Kidney (tissue), 14 donors: ENCODE data around the gene LIPA. TPM values are rescaled to one million over a fixed set of nuclear protein-coding genes. Genes with fewer than 3 reads are reported as not detected.

Experiments
- DNase-seq, 5 donors: peaks; one replicate each; pipeline ENCODE4 v3.0.0-alpha.2; 2013 to 2020
- FAIRE-seq: peaks from 2 replicates; lab custom pipeline; 2012; peaks lifted over from hg19 to GRCh38; lab: Jason Lieb, UNC
- H3K27ac ChIP-seq, 2 donors: one replicate each; pipeline ENCODE4 v1.7.0; 2013; ENCODE audit warnings: low read depth in 2 of 2, low read length in 2 of 2, inconsistent platforms in 1 of 2
- H3K27me3 ChIP-seq: one replicate; pipeline ENCODE4 v1.7.1; 2013; ENCODE audit warnings: low read length, inconsistent platforms; ENCODE audit not compliant: control insufficient read depth, insufficient read depth
- H3K36me3 ChIP-seq, 3 donors: one replicate each; pipeline versions ENCODE4 v1.7.0 to v1.7.1; 2013; ENCODE audit warnings: low read length in 3 of 3, control low read depth in 1 of 3, inconsistent platforms in 1 of 3; ENCODE audit not compliant: insufficient read depth in 3 of 3, control insufficient read depth in 2 of 3
- H3K4me1 ChIP-seq, 3 donors: one replicate each; pipeline versions ENCODE4 v1.7.0 to v1.7.1; 2013; ENCODE audit warnings: low read length in 3 of 3, inconsistent platforms in 1 of 3, low read depth in 1 of 3; ENCODE audit not compliant: control insufficient read depth in 2 of 3, insufficient read depth in 2 of 3
- H3K4me3 ChIP-seq, 3 donors: one replicate each; pipeline versions ENCODE4 v1.7.0 to v1.8.1; 2013; ENCODE audit warnings: low read length in 3 of 3, control low read depth in 1 of 3, inconsistent platforms in 1 of 3
- H3K9ac ChIP-seq, 3 donors: one replicate each; pipeline versions ENCODE4 v1.7.0 to v1.7.1; 2013; ENCODE audit warnings: low read length in 3 of 3, control low read depth in 1 of 3, inconsistent platforms in 1 of 3
- H3K9me3 ChIP-seq, 3 donors: one replicate each; pipeline versions ENCODE4 v1.7.0 to v1.7.1; 2013; ENCODE audit warnings: low read length in 3 of 3, control low read depth in 1 of 3, inconsistent platforms in 1 of 3; ENCODE audit not compliant: control insufficient read depth in 2 of 3, insufficient read depth in 1 of 3
- CTCF ChIP-seq: IDR thresholded peaks from 3 replicates; pipeline ENCODE4 v1.5.1; 2012; ENCODE audit warnings: mild to moderate bottlenecking, moderate library complexity, borderline replicate concordance; ENCODE audit not compliant: insufficient read depth; ENCODE audit errors: extremely low read depth
- intact Hi-C: fragments of 100-400 bp; cut with DNase I; formaldehyde crosslinking; loops from one replicate; pipeline ENCODE4 v1.11.1; 2022
- polyA plus RNA-seq: library from polyadenylated mRNA; stranded (reverse); fragments of 350-450 nt; fragmentation: Illumina TruSeq; extraction: RNeasy Lipid Tissue Mini Kit (QIAGEN cat#74804); gene quantifications from one replicate; pipeline ENCODE4 v1.2.3, GENCODE V29; 2014; ENCODE audit warnings: low read depth, low replicate concordance; ENCODE audit not compliant: insufficient read depth
- total RNA-seq: library from RNA; stranded (reverse); fragmentation: NEBNext Ultra II Directional; extraction: Animal tissue kit (Norgen Biotek cat#: 25700); gene quantifications from one replicate; pipeline ENCODE4 v1.2.1, GENCODE V29; 2021
- donor health status: control.
- donor health status: control.
- donor health status: control.
- donor health status: control.
- donor health status: control.
- donor health status: DM: yes; HTN: yes; CAD: no.
- donor health status: Normal renal cell carcinoma (clear cell type).

The LIPA gene
- total and polyA plus RNA-seq, 2 donors from 2014 or later: 43.8 to 84.5 TPM

GRCh38 chr10:89182894-89183293 is 68.7 kb downstream of the LIPA start:
- Histone ChIP-seq H3K4me1 (no peaks in the 10 kb centered on the region), H3K27me3 (no peaks in the 10 kb centered on the region), H3K4me3 (no peak overlapping the region), H3K9me3 (peaks cover 0 to 3% (median 0%) of the 10 kb centered on the region in 3 donors), H3K36me3 (no peaks in the 10 kb centered on the region), H3K27ac (no peak overlapping the region), H3K9ac (no peak overlapping the region)
- no peak for DNase-seq
- FAIRE-seq: no peak
- intact Hi-C loops: no loop called here
- no peak for TF ChIP-seq CTCF

- no peaks in the 10 kb centered on the region for H3K4me1 ChIP-seq
- no peak overlapping the region for H3K4me3 ChIP-seq
- FAIRE-seq (no peak), DNase-seq (no peak)
- intact Hi-C loops: no loop called here
- H3K36me3 ChIP-seq: no peaks in the 10 kb centered on the region
- peaks cover 0 to 3% (median 0%) of the 10 kb centered on the region in 3 donors for H3K9me3 ChIP-seq
- H3K27me3 ChIP-seq: no peaks in the 10 kb centered on the region
- H3K9ac ChIP-seq: no peak overlapping the region
- TF ChIP-seq CTCF: no peak
- no peak overlapping the region for H3K27ac ChIP-seq
These were observed 75.8 kb downstream of the LIPA start for GRCh38 chr10:89175816-89176215.

GRCh38 chr10:89173075-89173474 is 78.5 kb downstream of the LIPA start:
- H3K27me3 ChIP-seq: no peaks in the 10 kb centered on the region
- intact Hi-C loops: no loop called here
- H3K4me3 ChIP-seq: no peak overlapping the region
- no peaks in the 10 kb centered on the region for H3K9me3 ChIP-seq
- TF ChIP-seq CTCF: no peak
- H3K36me3 ChIP-seq: no peaks in the 10 kb centered on the region
- no peak overlapping the region for H3K27ac ChIP-seq
- no peaks in the 10 kb centered on the region for H3K4me1 ChIP-seq
- FAIRE-seq (no peak), DNase-seq (no peak)
- H3K9ac ChIP-seq: no peak overlapping the region

- Histone ChIP-seq H3K36me3 (no peaks in the 10 kb centered on the region), H3K9ac (no peak overlapping the region), H3K27ac (no peak overlapping the region), H3K27me3 (no peaks in the 10 kb centered on the region), H3K9me3 (no peaks in the 10 kb centered on the region), H3K4me3 (no peak overlapping the region), H3K4me1 (no peaks in the 10 kb centered on the region)
- no peak for TF ChIP-seq CTCF
- DNase-seq (no peak), FAIRE-seq (no peak)
- intact Hi-C loops: no loop called here
These were observed 79.6 kb downstream of the LIPA start for GRCh38 chr10:89171996-89172395.
